Aorta (tissue), 5 donors: ENCODE data around the gene TMEM107. TPM values are rescaled to one million over a fixed set of nuclear protein-coding genes. Genes with fewer than 3 reads are reported as not detected.
A peak's percentile ranks its signal among the peaks of the same experiment; 100 is the strongest.

Experiments used
- ATAC-seq: fragments of 200-7000 bp; cut with Tn5 transposase; one replicate; pipeline ENCODE4 v1.9.1; 2022; ENCODE audit warnings: moderate library complexity; ENCODE audit not compliant: low FRiP score
- DNase-seq, 2 donors: peaks; one replicate each; pipeline ENCODE4 v3.0.0-alpha.2; 2020
- H3K27ac ChIP-seq, 2 donors: one replicate each; pipeline ENCODE4 v1.5.1; 2013; ENCODE audit warnings: low read length in 2 of 2, mild to moderate bottlenecking in 2 of 2, moderate library complexity in 2 of 2, control low read depth in 1 of 2, inconsistent platforms in 1 of 2, low read depth in 1 of 2
- H3K27me3 ChIP-seq, 2 donors: one replicate each; pipeline ENCODE4 v1.6.1; 2013; ENCODE audit warnings: control low read depth in 1 of 2, low read length in 1 of 2, mild to moderate bottlenecking in 1 of 2, moderate library complexity in 1 of 2; ENCODE audit not compliant: insufficient read depth in 2 of 2, control insufficient read depth in 1 of 2
- H3K36me3 ChIP-seq, 2 donors: one replicate each; pipeline ENCODE4 v1.6.1; 2013; ENCODE audit warnings: control low read depth in 1 of 2, low read length in 1 of 2, mild to moderate bottlenecking in 1 of 2; ENCODE audit not compliant: insufficient read depth in 2 of 2, control insufficient read depth in 1 of 2
- H3K4me1 ChIP-seq, 2 donors: one replicate each; pipeline ENCODE4 v1.6.1; 2013; ENCODE audit warnings: low read length in 2 of 2, control low read depth in 1 of 2, mild to moderate bottlenecking in 1 of 2, moderate library complexity in 1 of 2; ENCODE audit not compliant: insufficient read depth in 2 of 2, control insufficient read depth in 1 of 2
- H3K4me3 ChIP-seq, 2 donors: one replicate each; pipeline ENCODE4 v1.5.1; 2013; ENCODE audit warnings: low read length in 2 of 2, control low read depth in 1 of 2, mild to moderate bottlenecking in 1 of 2
- H3K9me3 ChIP-seq: one replicate; pipeline ENCODE4 v1.6.1; 2013; ENCODE audit warnings: mild to moderate bottlenecking, low read length; ENCODE audit not compliant: control insufficient read depth
- WGBS, 2 donors: extraction: QIAGEN DNeasy Blood & Tissue Kit; methylation state at CpG; one replicate each; pipeline ENCODE4 v1.1.7; 2013; 5-methylcytosine and 5-hydroxymethylcytosine counted together
- intact Hi-C, 2 donors: fragments of 100-400 bp; cut with DNase I; formaldehyde crosslinking; loops; one replicate each; pipeline versions ENCODE4 v1.14.2 to v1.15.0; 2022
- polyA plus RNA-seq, 2 donors: library from polyadenylated mRNA; stranded (reverse); fragments of 200-250 nt; gene quantifications; one replicate each; pipeline ENCODE4 v1.2.3, GENCODE V29; 2013
- total RNA-seq, 2 donors: library from RNA; stranded (reverse); fragmentation: NEBNext Ultra II Directional; extraction: Animal tissue kit (Norgen Biotek cat#: 25700); gene quantifications; one replicate each; pipeline ENCODE4 v1.2.1, GENCODE V29; 2021
- donor health status: healthy with polysubstance abuse.
- donor health status: Bipolar disorder and iron deficiency.
- donor health status: DM: no; HTN: no; CAD: no.
- donor health status: DM: no; HTN: no; CAD: no.
- donor health status: DM: yes; HTN: yes; CAD: no.

The TMEM107 gene
- total and polyA plus RNA-seq, 4 donors, result 8.9 to 20.9 (median 11.1) TPM

DNA sequence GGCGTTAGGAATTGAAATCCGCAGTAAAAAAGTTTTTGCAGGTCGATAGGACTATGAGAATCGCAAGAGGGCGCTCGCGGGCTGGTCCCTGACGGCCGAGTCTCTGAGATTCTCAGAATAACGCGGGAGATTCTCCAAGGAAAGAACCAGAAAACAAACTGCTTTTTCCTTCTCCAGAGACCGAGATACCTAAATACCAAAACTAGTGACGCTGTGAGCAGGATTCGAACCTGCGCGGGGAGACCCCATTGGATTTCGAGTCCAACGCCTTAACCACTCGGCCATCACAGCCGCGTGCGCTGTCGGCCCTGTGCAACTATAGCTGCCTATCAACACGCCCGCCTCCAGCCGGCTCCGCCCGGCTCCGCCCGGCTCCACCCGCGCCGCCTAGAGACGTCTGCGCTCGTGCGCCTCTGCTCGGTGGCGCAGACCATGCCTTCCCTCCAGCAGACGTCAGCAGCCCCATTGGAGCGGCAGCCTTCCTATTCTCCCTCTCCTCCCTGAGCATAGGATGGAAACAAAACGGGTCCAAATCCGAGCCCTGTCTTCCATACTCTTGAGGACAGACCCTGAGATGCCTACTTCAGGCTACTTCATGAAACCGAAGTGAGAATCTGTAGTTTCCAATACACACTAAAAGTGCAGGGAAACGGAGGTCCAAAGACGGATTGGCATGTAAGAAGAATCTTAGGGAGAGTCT is 37.4 kb downstream of the TMEM107 start:
- intact Hi-C loops, result loop anchor here in 1 of 2 donors (1.0 to 2.0 kb wide), 3 partner anchors 20 to 48 kb away; partner anchors contain the start of gene ALOXE3
- peak; percentile 97 to 98 for DNase-seq
- Histone ChIP-seq H3K27me3 (no peaks in the 10 kb centered on the region), H3K4me3 (no peak overlapping the region), H3K27ac (peak overlapping the region in 1 of 2 donors; percentile 26), H3K36me3 (peaks cover 0 to 26% of the 10 kb centered on the region in 2 donors), H3K9me3 (no peaks in the 10 kb centered on the region), H3K4me1 (peaks cover 0 to 1% of the 10 kb centered on the region in 2 donors)
- 1% methylated on average over 46 of the region's 46 CpGs for WGBS, 2 donors
- peak; percentile 95 for ATAC-seq

DNA sequence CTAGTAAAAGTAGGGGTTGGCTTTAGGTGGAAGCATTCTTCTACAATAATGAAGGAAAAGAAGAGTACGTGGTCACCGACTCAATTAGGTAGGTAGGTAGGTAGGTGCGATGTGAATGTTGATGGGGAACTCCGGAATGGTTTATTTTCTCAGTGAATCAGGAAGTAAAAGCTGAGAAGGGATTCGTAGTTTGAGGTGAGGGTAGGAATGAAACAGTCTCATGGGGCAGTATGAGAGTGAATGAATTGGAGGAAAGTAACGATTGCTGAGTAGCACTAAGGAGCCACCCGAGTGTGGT is 37.9 kb downstream of the TMEM107 start:
- Histone ChIP-seq H3K4me3 (no peak overlapping the region), H3K27ac (no peak overlapping the region), H3K27me3 (no peaks in the 10 kb centered on the region), H3K4me1 (peaks cover 0 to 1% of the 10 kb centered on the region in 2 donors), H3K36me3 (peaks cover 0 to 26% of the 10 kb centered on the region in 2 donors), H3K9me3 (no peaks in the 10 kb centered on the region)
- WGBS, 2 donors, result 0 to 3% methylated on average over 7 of the region's 7 CpGs
- DNase-seq (no peak), ATAC-seq (no peak)
- intact Hi-C loops, result loop anchor here in 1 of 2 donors (1.0 to 2.0 kb wide), 3 partner anchors 20 to 49 kb away; partner anchors contain the start of gene ALOXE3

GRCh38 chr17:8137645-8138373 is 38.4 kb downstream of the TMEM107 start:
- DNase-seq, result peak; percentile 53 to 68
- Histone ChIP-seq H3K4me1 (peaks cover 0 to 1% of the 10 kb centered on the region in 2 donors), H3K9me3 (no peaks in the 10 kb centered on the region), H3K27ac (no peak overlapping the region), H3K4me3 (no peak overlapping the region), H3K27me3 (no peaks in the 10 kb centered on the region), H3K36me3 (peaks cover 0 to 25% of the 10 kb centered on the region in 2 donors)
- no peak for ATAC-seq
- intact Hi-C loops, result loop anchor here in 1 of 2 donors (1.0 to 2.0 kb wide), 3 partner anchors 19 to 49 kb away; partner anchors contain the start of gene ALOXE3
- 30 to 42% methylated on average over 21 of the region's 21 CpGs for WGBS, 2 donors

GRCh38 chr17:8133941-8134340 is 42.2 kb downstream of the TMEM107 start:
- Histone ChIP-seq H3K4me3 (no peak overlapping the region), H3K9me3 (no peaks in the 10 kb centered on the region), H3K36me3 (no peaks in the 10 kb centered on the region), H3K4me1 (peaks cover 0 to 1% of the 10 kb centered on the region in 2 donors), H3K27me3 (no peaks in the 10 kb centered on the region), H3K27ac (no peak overlapping the region)
- ATAC-seq, result no peak
- 90 to 91% methylated on average over 4 of the region's 4 CpGs for WGBS, 2 donors
- DNase-seq, result no peak
- intact Hi-C loops, result no loop called here

DNA sequence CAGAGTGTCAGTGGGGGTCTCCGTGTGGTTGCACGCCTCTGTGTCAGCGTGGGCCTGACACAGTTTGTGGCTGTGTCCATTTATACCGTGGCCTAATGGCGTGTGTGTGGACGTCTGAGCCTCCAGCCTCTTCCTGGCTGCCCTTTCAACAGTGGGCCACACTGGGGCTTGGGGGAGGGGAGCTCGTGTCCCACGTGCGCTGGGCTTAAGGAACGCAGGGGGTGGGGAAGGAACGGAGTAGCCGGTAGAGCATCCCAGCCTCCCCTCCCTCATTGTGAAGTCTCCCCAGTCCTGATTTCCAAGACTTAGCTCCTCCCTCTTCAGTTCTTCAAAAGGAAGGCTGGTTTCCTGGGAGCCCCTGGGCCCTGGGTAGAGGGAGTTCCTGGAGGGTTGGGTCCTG is 42.8 kb downstream of the TMEM107 start:
- no peak for ATAC-seq
- peaks cover 0 to 1% of the 10 kb centered on the region in 2 donors for H3K4me1 ChIP-seq
- WGBS, 2 donors, result 60 to 65% methylated on average over 12 of the region's 12 CpGs
- H3K36me3 ChIP-seq, result no peaks in the 10 kb centered on the region
- H3K9me3 ChIP-seq, result no peaks in the 10 kb centered on the region
- intact Hi-C loops, result no loop called here
- no peak overlapping the region for H3K27ac ChIP-seq
- H3K4me3 ChIP-seq, result no peak overlapping the region
- H3K27me3 ChIP-seq, result no peaks in the 10 kb centered on the region
- no peak for DNase-seq

DNA sequence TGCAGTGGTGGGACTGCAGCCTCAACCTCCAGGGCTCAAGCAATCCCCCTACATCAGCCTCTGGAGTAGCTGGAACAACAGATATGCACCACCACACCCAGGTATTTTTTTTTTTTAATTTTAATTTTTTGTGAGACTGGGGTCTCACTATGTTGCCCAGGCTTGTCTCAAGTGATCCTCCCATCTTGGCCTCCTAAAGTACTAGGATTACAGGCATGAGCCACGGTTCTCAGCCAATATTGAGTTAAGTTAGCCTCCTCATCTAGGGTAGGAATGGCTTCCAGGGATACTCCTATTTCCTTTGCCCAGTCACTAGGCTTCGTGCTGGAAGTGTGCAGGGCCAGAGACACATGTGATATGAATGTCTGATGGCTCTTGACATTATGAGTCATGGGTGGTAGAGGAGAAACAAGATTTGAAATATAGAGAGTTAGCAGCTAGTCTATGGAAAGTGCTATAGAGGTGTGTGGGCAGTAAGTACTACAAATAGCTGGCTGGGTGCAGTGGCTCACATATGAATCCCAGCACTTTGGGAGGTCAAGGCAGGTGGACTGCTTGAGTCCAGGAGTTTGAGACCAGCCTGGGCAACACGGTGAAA is 44.2 kb downstream of the TMEM107 start:
- Histone ChIP-seq H3K9me3 (no peaks in the 10 kb centered on the region), H3K4me3 (no peak overlapping the region), H3K4me1 (no peaks in the 10 kb centered on the region), H3K36me3 (no peaks in the 10 kb centered on the region), H3K27me3 (no peaks in the 10 kb centered on the region), H3K27ac (no peak overlapping the region)
- DNase-seq (peak in 1 of 2 donors; percentile 5), ATAC-seq (no peak)
- intact Hi-C loops, result no loop called here
- WGBS, 2 donors, result 52 to 75% methylated on average over 3 of the region's 3 CpGs

DNA sequence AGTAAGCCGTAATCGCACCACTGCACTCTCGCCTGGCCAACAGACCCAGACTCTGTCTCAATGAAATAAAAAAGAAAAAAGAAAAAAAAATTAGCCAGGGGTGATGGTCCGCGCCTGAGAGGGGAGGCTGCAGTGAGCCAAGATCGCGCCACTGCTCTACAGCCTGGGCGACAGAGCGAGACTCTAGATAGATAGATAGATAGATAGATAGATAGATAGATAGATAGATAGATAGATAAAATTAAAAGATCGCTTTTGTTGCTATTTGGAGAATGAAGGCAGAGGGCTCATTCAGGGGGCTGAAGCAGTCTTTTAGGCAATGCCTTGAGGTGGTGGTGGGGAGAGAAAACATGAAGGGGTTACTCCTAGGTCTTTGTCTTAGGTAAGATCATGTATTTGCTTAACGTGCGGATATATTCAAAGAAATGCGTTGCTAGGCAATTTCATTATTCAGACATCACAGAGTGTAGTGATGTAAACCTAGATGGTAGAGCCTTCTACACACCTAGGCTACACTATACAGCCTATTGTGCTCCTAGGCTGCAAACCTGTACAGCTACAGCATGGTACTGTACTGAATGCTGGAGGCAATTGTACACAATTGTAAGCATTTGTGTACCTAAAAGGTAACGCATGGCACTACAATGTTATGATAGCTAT is 47.9 kb downstream of the TMEM107 start:
- no peaks in the 10 kb centered on the region for H3K9me3 ChIP-seq
- H3K27ac ChIP-seq, result no peak overlapping the region
- H3K4me3 ChIP-seq, result no peak overlapping the region
- H3K36me3 ChIP-seq, result no peaks in the 10 kb centered on the region
- peaks cover 0 to 2% of the 10 kb centered on the region in 2 donors for H3K4me1 ChIP-seq
- no peaks in the 10 kb centered on the region for H3K27me3 ChIP-seq
- 78 to 87% methylated on average over 14 of the region's 14 CpGs for WGBS, 2 donors
- intact Hi-C loops, result no loop called here
- peak in 1 of 2 donors; percentile 43 for DNase-seq
- no peak for ATAC-seq

GRCh38 chr17:8126491-8127066 is 49.6 kb downstream of the TMEM107 start:
- ATAC-seq (peak; percentile 45), DNase-seq (peak in 1 of 2 donors; percentile 81)
- H3K4me1 ChIP-seq, result peaks cover 0 to 2% of the 10 kb centered on the region in 2 donors
- H3K4me3 ChIP-seq, result peak overlapping the region; percentile 57 to 81
- no peaks in the 10 kb centered on the region for H3K36me3 ChIP-seq
- 0 to 1% methylated on average over 29 to 45 of the region's 45 CpGs for whole genome bisulfite sequencing, 2 donors
- H3K27me3 ChIP-seq, result no peaks in the 10 kb centered on the region
- no peaks in the 10 kb centered on the region for H3K9me3 ChIP-seq
- no peak overlapping the region for H3K27ac ChIP-seq
- intact Hi-C loops, result no loop called here
